GM18520 (cell line): ENCODE measurements around the gene CAPN2.
"Not testable (repeated sequence)": the region's sequence is repeated elsewhere in the genome, so short reads cannot be mapped to it uniquely, and the experiment has no call there.

Source experiments
- ATAC-seq: cut with Tn5 transposase; IDR thresholded peaks from one replicate; pipeline ENCODE4 v1.9.1; 2021; ENCODE audit not compliant: unreplicated experiment

The CAPN2 gene

DNA sequence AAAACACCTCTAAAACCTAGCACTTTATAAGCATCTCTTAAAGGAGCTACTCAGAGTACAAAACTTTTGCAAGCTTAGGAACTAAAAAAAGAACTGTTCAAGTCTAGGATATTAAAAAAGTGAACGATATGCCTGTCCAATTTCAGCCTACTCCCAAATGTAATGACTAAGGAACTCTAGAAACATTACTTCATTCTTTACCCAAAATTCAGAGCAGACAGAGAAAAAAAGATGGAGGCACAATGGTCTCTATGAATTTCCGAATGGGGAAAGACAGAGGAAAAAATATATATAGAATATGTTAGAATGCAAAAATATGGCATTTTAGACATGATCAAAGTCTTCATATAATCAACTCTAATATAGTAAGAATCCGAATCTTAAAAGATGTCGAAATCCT, 72.2 kb downstream of the CAPN2 start:
- no peak for ATAC-seq

- no peak for ATAC-seq
Observed at GRCh38 chr1:223785808-223786207, 73.5 kb downstream of the CAPN2 start.

DNA sequence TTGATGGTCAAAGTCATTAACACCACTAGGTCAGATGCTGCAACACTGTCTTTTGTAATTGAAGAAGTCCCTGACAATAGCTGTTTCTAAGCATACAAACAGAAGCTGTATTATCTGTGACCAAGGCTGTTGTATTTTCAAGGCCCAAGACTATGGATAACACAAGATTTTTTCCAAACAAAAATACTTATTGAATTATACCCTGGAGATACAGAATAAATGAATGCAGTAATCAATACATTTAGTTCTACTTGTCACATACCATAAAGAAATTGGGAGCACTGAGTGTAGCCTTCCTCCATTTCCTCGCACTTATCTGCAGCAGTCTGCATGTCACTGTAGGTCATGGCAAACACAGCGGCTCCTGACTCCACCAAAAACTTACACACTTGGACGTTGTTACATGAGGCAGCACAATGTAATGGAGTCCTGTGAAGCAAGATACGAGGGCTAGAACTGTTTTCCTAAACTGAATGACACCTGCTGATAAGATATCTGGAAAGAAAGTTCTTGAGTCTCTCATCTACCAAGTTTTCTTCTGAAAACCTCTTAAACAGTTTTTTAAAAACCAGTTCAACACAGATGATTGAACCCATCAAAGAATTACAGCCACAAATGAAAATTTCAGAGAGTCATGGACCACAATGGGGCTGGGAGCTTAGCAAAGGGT, 76.5 kb downstream of the CAPN2 start:
- ATAC-seq = no peak

DNA sequence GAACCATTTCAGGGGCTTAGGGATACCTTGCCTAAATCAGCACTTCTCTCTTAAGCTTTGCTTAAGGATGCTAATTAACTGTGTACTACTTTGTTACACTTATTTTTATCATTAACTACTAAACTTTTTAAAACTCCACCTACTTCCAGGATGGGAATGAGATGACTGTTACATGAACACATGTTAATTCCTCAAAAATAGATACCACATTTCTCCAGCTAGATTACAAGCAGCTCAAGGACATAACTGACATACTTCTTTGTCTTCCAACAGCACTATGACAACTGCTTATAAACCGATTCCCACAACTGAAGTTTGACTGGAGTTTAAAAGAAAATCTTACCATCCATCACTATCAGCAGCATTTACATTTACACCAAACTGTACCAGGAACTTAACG, 79.7 kb downstream of the CAPN2 start:
- ATAC-seq = no peak

- no peak for ATAC-seq
Observed at GRCh38 chr1:223793716-223794115, 81.4 kb downstream of the CAPN2 start.

DNA sequence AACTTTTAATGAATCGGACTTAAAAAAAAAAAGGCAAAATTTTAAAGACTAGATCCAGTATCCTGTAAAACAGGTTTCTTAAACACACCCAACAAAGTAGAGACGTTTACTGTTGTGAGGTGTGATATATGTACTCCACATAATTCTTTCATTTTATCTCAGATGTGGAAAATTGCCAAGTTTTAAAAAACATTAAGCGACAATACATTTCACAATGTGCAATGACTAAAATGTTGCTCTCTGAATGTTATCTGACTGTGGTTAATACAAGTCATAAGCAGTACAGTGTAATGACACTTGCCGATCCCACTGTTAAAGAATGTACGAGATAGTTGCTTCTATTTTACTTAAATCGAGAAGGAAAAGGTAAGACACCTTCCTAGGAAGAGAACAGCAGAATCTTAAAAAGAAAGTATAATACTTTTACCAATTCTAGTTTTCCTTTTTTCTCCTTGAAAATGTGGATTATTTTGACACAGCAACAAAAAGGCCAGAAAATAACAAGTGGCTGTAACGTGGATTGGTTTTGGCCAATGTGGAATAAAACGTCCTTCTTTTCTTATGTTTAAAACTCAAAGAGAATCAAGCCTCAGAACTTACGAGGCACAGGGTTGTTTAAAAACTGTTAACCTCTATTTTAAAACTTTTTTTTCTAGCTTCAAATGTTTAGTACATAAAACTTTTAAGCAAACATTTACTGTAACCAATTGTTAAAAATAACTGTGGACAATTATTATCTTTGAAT, 82.0 kb downstream of the CAPN2 start:
- ATAC-seq = no peak

DNA sequence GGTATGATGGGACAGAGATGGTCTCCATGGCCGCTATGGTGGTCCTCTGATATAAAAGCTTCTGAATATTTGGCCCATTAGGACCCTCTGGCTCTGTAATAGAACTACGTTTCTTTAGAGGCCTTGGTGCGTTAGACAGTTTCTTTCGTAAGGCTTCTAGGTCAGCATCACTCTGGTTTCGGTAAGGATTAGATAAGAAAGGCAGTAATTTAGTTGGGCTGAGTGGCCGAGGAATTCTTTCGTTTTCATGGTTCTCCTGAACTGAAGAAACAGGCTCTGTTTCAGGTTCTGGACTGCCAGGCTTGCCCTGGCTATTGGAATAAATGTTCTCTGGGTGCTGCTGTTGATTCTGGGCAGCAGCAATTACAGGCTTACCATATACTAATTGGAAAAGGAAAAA, 83.9 kb downstream of the CAPN2 start:
- no peak for ATAC-seq

DNA sequence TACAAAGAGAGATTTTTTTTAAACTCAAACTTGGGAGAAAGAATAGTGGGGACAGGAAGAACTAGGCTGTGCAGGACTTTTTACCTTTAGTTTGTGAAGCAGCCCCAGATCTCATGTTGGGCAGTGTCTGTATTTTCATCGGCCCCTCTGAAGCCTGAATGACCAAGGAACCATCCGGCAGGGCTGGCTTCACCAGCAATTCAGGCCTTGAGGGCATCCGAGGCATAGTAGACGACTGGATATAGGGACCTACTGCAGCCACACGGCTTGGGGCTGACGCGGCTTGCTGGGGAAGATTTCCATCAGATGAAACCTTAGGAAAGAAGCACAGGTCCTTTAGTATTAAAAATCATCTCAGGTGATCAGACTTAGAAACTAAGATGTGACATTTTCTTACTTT, 89.7 kb downstream of the CAPN2 start:
- ATAC-seq = no peak

- ATAC-seq = no peak
Observed at GRCh38 chr1:223802602-223803001, 90.3 kb downstream of the CAPN2 start.

DNA sequence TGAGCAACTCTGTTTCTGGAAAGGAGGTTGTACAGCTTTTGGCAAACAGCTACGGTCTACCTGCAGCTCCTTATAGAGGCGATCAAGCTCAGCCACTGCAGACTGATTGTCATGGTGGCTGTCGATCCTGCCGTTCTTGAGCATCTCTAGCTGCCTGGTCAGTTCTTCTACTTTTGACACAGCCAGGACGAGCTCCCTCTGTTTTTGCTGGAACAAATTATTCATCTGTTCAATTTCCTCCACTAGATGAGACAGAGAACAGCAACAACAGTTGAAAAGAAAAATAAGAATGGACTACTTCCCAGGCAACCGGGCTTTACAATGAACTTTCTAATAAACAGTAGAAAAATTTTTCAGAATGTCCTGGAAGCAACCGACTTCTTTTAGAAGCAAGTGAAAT, 90.9 kb downstream of the CAPN2 start:
- ATAC-seq = no peak

- ATAC-seq = not testable (repeated sequence)
Observed at GRCh38 chr1:223809905-223810304, 97.6 kb downstream of the CAPN2 start.

DNA sequence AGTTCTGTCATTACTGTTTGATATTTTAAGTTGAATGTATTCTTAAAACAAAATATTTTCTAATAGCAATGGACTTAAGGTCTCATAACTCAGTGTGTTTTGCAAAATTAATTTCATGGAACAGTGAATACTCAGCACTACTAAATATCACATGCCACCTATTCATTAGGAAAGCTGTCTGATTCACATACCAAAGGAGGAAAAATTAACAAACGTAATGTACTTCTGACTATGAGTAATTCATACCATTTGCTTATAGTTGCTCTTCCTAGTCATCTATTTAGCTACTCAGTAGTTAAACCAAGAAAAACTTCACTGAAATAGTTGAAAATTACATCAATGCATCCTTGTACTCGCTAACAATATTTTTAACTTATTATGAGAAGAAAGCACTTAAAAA, 98.2 kb downstream of the CAPN2 start:
- ATAC-seq = no peak

DNA sequence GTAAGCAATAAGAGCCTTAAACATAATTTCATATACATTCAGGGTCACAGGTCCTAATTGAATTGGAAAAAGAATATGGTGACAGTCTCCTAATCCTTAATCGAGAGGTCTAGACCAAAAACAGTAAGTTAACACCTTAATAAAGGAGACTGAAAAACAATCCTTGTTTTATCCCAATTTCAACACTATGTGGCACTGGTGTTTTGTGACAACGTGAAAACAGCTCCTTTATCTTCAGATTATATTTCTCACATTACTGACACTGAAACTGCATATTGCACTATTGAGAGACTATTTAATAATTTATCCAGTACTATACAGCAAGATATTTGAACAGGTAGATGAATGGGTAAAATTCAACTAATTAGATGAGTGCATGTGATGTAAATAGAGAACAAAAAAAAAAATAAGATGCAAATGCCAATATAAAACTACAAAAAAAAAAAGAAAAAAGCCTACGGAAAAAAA, 99.3 kb downstream of the CAPN2 start:
- ATAC-seq = no peak

DNA sequence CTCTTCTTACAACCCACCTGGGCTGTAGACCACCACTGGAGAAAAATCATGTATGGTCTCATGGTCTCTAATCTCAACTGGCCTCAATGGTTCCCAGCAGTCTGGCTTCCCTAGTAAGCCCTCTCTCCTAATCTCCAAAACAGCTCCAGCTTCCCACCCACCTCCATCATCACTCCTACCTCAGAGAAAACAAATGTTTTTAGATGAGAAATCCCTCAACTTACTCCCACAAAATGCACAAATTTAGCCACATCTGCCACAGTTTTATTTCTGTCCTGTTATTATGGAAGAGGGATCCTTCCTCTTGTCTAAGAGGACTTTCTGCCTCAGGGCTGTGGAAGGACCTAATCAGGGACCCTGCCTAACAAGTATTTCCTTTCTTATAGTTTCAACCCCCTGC, 101.3 kb downstream of the CAPN2 start:
- no peak for ATAC-seq

DNA sequence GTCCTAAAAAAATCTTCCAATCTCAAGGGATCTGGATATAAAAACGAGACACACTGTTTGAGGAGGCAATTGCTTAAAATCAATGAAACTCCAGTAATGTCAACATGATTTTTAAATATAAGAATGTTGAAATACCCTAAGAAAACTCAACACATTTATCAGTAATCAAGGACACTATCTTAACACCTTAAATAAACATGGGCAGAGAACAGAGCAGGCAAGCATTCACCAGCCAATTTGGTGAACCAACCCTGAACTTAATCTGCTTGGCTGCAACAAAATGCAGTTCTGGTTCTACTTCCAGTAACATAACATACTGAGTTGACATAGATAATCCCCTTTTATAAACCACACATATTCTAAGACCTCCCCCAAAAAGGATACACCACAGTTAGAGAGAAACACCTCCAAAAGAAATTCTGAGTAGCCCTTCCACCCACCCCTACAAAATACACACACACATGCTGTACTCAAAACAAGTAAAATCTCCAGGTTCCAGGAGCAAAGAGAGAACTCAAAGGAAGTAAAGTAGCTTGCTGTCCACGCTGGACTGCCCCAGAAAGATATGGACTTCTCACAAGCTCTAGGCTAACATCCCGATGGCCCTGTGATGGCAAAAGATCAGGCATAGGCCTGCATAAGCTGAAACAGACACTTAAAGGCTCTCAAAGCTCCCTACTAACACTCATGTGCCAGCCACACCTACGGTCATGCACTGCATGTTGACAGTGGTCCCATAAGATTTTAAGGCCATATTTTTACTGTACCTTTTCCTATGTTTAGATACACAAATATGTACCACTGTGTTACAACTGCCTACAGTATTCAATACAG, 102.9 kb downstream of the CAPN2 start:
- ATAC-seq = no peak

- no peak for ATAC-seq
Observed at GRCh38 chr1:223815865-223816264, 103.5 kb downstream of the CAPN2 start.

DNA sequence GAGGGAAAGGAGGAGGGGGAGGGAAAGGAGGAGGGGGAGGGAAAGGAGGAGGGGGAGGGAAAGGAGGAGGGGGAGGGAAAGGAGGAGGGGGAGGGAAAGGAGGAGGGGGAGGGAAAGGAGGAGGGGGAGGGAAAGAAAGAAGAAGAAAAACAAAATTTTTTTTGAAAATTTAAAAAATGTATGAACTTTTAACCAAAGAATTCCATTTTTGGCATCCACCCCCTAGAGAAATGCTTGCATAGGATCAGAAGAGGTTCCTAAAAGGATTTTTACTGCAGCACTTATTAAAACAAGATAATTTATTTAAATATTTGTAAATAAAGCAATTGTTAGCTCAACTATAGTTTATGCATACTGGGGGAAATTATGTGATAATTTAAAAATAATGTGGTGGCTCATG, 104.9 kb downstream of the CAPN2 start:
- ATAC-seq = not testable (repeated sequence)

DNA sequence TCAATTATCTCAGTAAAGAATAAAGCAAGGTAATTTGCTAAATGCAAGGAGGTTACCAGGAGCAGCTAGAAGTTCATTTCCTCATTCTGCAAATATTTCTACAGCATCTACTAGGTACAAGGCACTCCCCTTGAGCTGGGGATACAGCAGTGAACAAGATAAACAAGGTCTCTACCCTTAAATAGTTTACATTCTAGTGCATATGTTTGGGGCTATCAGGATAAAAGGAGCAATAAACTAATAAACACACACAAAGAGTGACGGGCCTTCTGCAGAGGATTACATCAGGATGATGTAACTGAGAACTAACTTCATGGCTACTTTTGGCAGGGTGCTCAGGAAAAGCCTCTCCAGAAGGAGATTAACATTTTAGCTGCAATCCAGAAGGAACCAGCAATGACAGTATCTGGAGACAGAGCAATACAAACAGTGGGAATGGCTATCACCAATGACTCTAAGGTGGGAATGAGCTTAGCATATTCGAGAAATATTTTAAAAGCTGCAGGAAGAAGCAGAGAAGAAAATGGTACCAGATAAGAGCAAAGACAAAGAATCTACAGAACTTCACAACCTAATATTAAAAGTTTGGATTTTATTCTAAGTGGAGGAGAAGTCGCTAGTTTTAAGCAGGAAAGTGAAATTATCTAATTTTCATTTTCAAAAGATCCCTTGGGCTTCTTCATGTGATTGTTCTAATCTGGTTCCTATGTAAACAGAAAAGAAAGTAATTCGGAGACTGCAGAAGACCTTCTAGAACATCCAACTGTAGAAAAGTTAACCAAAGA, 107.6 kb downstream of the CAPN2 start:
- no peak for ATAC-seq

GRCh38 chr1:223820515-223820858, 108.1 kb downstream of the CAPN2 start:
- ATAC-seq = no peak

DNA sequence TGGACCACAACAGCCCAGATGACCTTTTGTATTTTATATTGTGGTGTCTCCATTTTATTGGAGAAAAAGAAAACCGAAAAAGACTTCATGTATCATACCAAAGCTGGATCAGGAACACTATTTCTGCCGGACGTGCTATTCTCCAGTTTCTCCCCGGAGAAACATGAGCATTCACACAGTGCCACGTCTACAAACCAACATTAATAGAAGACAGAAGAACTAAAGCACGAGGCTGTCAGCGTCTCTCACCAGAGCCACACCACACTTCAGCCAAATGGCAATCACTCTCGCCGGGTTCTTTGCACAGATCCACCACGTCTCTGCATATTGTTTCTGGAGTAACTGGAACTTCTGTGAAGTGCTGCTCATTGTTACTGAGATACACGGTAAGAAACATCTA, 108.6 kb downstream of the CAPN2 start:
- ATAC-seq = no peak

GRCh38 chr1:223824287-223824686, 111.9 kb downstream of the CAPN2 start:
- ATAC-seq = no peak
